A673 (cell line): Measurements from ENCODE around the gene SPAG7.

Experiments
- EZH2 ChIP-seq: fragments of 200-600 bp; sonication (generic); IDR thresholded peaks from 2 replicates; pipeline ENCODE4 v1.6.1; 2017; ENCODE audit warnings: borderline replicate concordance, low read depth, mild to moderate bottlenecking, mixed read lengths, antibody characterized with exemption, low read length; ENCODE audit not compliant: poor library complexity, severe bottlenecking
- TF ChIP-seq, protein P1 (sequence below): fragments of 300-800, 200-600 bp; sonication (generic); conservative IDR thresholded peaks from 2 replicates; pipeline ENCODE4 v1.5.1; 2017; ENCODE audit warnings: low read depth, mild to moderate bottlenecking, antibody characterized with exemption, low read length, moderate library complexity, mixed read lengths

DNA sequence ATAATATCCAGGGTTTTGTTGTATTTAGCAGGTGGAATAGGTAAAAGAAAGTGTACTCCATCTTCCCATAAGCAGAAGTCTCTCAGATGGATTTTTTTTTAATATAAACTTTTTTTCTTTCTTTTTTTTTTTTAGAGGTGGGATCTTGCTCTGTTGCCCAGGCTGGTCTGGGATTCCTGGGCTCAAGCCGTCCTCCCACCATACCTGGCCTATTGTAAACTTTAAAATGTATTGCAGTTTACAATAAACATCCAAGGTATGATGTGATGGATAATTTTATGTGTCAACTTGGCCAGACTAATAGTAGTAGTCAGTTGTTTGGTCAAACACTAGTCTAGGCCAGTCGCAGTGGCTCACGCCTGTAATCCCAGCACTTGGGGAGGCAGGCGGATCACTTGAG lies 46.3 kb downstream of the SPAG7 start:
- TF ChIP-seq, protein P1, sequence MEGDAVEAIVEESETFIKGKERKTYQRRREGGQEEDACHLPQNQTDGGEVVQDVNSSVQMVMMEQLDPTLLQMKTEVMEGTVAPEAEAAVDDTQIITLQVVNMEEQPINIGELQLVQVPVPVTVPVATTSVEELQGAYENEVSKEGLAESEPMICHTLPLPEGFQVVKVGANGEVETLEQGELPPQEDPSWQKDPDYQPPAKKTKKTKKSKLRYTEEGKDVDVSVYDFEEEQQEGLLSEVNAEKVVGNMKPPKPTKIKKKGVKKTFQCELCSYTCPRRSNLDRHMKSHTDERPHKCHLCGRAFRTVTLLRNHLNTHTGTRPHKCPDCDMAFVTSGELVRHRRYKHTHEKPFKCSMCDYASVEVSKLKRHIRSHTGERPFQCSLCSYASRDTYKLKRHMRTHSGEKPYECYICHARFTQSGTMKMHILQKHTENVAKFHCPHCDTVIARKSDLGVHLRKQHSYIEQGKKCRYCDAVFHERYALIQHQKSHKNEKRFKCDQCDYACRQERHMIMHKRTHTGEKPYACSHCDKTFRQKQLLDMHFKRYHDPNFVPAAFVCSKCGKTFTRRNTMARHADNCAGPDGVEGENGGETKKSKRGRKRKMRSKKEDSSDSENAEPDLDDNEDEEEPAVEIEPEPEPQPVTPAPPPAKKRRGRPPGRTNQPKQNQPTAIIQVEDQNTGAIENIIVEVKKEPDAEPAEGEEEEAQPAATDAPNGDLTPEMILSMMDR = no peak
- no peak for TF ChIP-seq EZH2
